Stimulated activated CD4-positive, alpha-beta T cell treated with anti-CD3 and anti-CD28 coated beads, Interleukin-2, amount 100 ng/mL, for 24 hours (primary cell): ENCODE data around the gene ST8SIA3.
"Not testable (repeated sequence)": the region's sequence is repeated elsewhere in the genome, so short reads cannot be mapped to it uniquely, and the experiment has no call there.

Source experiments
- DNase-seq, 2 donors: peaks; one replicate each; pipeline ENCODE4 v3.0.0-alpha.2; 2020

The ST8SIA3 gene

GRCh38 chr18:57366528-57367081 lies 14.2 kb downstream of the ST8SIA3 start:
- no peak for DNase-seq

- no peak for DNase-seq
These were observed 20.1 kb downstream of the ST8SIA3 start for GRCh38 chr18:57372444-57372843.

- no peak for DNase-seq
These were observed 20.7 kb downstream of the ST8SIA3 start for GRCh38 chr18:57373017-57373416.

- no peak for DNase-seq
These were observed 24.1 kb downstream of the ST8SIA3 start for GRCh38 chr18:57376503-57376902.

- no peak for DNase-seq
These were observed 36.9 kb downstream of the ST8SIA3 start for GRCh38 chr18:57389271-57389670.

- DNase-seq = no peak
These were observed 37.7 kb downstream of the ST8SIA3 start for GRCh38 chr18:57390044-57390443.

- not testable (repeated sequence) for DNase-seq
These were observed 42.4 kb downstream of the ST8SIA3 start for GRCh38 chr18:57394749-57395148.

GRCh38 chr18:57396831-57397230 lies 44.5 kb downstream of the ST8SIA3 start:
- not testable (repeated sequence) for DNase-seq

GRCh38 chr18:57397440-57398132 lies 45.2 kb downstream of the ST8SIA3 start:
- no peak for DNase-seq

- no peak for DNase-seq
These were observed 52.0 kb downstream of the ST8SIA3 start for GRCh38 chr18:57404345-57404744.

GRCh38 chr18:57409650-57410049 lies 57.3 kb downstream of the ST8SIA3 start:
- DNase-seq = no peak

- DNase-seq = no peak
These were observed 58.4 kb downstream of the ST8SIA3 start for GRCh38 chr18:57410749-57411148.

- no peak for DNase-seq
These were observed 64.2 kb downstream of the ST8SIA3 start for GRCh38 chr18:57416542-57416941.
